ENCODE data around the gene C3orf18. TPM values are rescaled to one million over a fixed set of nuclear protein-coding genes. Genes with fewer than 3 reads are reported as not detected.
A peak's percentile ranks its signal among the peaks of the same experiment; 100 is the strongest.

The C3orf18 gene
- total and polyA plus RNA-seq, 12 donors, result 6.6 to 44.3 (median 14.7) TPM

GRCh38 chr3:50583897-50584296, 16.4 kb upstream of the C3orf18 start:
- Histone ChIP-seq H3K4me1 (replicated peaks in 1 of 2) (no peaks in the 10 kb centered on the region), H3K36me3 (replicated peaks in 1 of 2) (no peaks in the 10 kb centered on the region), H3K9me3 (replicated peaks in 1 of 3) (no peaks in the 10 kb centered on the region), H3K27ac (peak overlapping the region in 1 of 5 donors; percentile 45), H3K4me3 (no peak overlapping the region), H3K27me3 (no peaks in the 10 kb centered on the region)
- intact Hi-C loops (cut with DNase I), result no loop called here
- no peak for TF ChIP-seq POLR2A (IDR thresholded peaks at IDR 0.05)
- no peak for TF ChIP-seq CTCF (IDR thresholded peaks at IDR 0.05)
- peak in 6 of 7 donors; percentile 48 to 80 (median 66) for DNase-seq
- WGBS, 4 donors, result 63 to 86% (median 77%) methylated on average over 1 to 6 of the region's 6 CpGs

GRCh38 chr3:50582083-50582482, 14.5 kb upstream of the C3orf18 start:
- Histone ChIP-seq H3K4me1 (replicated peaks in 1 of 2) (no peaks in the 10 kb centered on the region), H3K36me3 (replicated peaks in 1 of 2) (peaks cover 0 to 9% of the 10 kb centered on the region in 2 donors), H3K27ac (no peak overlapping the region), H3K27me3 (no peaks in the 10 kb centered on the region), H3K9me3 (replicated peaks in 1 of 3) (no peaks in the 10 kb centered on the region), H3K4me3 (no peak overlapping the region)
- WGBS, 4 donors, result 53 to 77% (median 61%) methylated on average over 6 to 9 of the region's 9 CpGs
- TF ChIP-seq CTCF (IDR thresholded peaks at IDR 0.05) (no peak), POLR2A (IDR thresholded peaks at IDR 0.05) (no peak)
- intact Hi-C loops (cut with DNase I), result no loop called here
- peak in 1 of 7 donors; percentile 43 for DNase-seq

GRCh38 chr3:50581459-50581842, 13.9 kb upstream of the C3orf18 start:
- DNase-seq, result no peak
- Histone ChIP-seq H3K36me3 (replicated peaks in 1 of 2) (peaks cover 0 to 11% of the 10 kb centered on the region in 2 donors), H3K9me3 (replicated peaks in 1 of 3) (no peaks in the 10 kb centered on the region), H3K27me3 (no peaks in the 10 kb centered on the region), H3K4me1 (replicated peaks in 1 of 2) (no peaks in the 10 kb centered on the region), H3K27ac (no peak overlapping the region), H3K4me3 (no peak overlapping the region)
- intact Hi-C loops (cut with DNase I), result no loop called here
- 92 to 100% (median 97%) methylated on average over 2 of the region's 2 CpGs for WGBS, 4 donors
- TF ChIP-seq POLR2A (IDR thresholded peaks at IDR 0.05) (no peak), CTCF (IDR thresholded peaks at IDR 0.05) (no peak)

GRCh38 chr3:50580683-50581458, 13.3 kb upstream of the C3orf18 start:
- no peaks in the 10 kb centered on the region for H3K9me3 ChIP-seq (replicated peaks in 1 of 3)
- no peaks in the 10 kb centered on the region for H3K4me1 ChIP-seq (replicated peaks in 1 of 2)
- peak in 2 of 7 donors; percentile 47 to 55 for DNase-seq
- intact Hi-C loops (cut with DNase I), result no loop called here
- H3K27ac ChIP-seq, result no peak overlapping the region
- no peak overlapping the region for H3K4me3 ChIP-seq
- peaks cover 0 to 11% of the 10 kb centered on the region in 2 donors for H3K36me3 ChIP-seq (replicated peaks in 1 of 2)
- no peak for TF ChIP-seq CTCF (IDR thresholded peaks at IDR 0.05)
- TF ChIP-seq POLR2A (IDR thresholded peaks at IDR 0.05), result no peak
- 52 to 86% (median 73%) methylated on average over 7 to 9 of the region's 9 CpGs for WGBS, 4 donors
- no peaks in the 10 kb centered on the region for H3K27me3 ChIP-seq

All from adrenal gland (tissue), 12 donors.